Trophoblast cell (in vitro differentiated cells and primary cell): Measurements from ENCODE around the gene EYS.

Experiments used
- DNase-seq, 2 donors: peaks; one replicate each; pipeline ENCODE4 v3.0.0-alpha.2; 2016
- H2AFZ ChIP-seq: 2 replicates; pipeline ENCODE4 v1.6.1; 2013; ENCODE audit warnings: low read length, moderate library complexity, mild to moderate bottlenecking; ENCODE audit not compliant: insufficient read depth, poor library complexity
- H2AK5ac ChIP-seq: 2 replicates; pipeline ENCODE4 v1.6.1; 2013; ENCODE audit warnings: mild to moderate bottlenecking, low read length
- H2BK120ac ChIP-seq: 2 replicates; pipeline ENCODE4 v1.6.1; 2013; ENCODE audit warnings: low read length, mild to moderate bottlenecking, moderate library complexity; ENCODE audit not compliant: insufficient read depth, poor library complexity
- H2BK12ac ChIP-seq: 2 replicates; pipeline ENCODE4 v1.6.1; 2013; ENCODE audit warnings: mild to moderate bottlenecking, low read length, moderate library complexity
- H2BK5ac ChIP-seq: 2 replicates; pipeline ENCODE4 v1.6.1; 2013; ENCODE audit warnings: low read length, low read depth, moderate library complexity, mild to moderate bottlenecking; ENCODE audit not compliant: poor library complexity
- H3K14ac ChIP-seq: 2 replicates; pipeline ENCODE4 v1.6.1; 2013; ENCODE audit warnings: mild to moderate bottlenecking, low read length
- H3K18ac ChIP-seq: 2 replicates; pipeline ENCODE4 v1.6.1; 2013; ENCODE audit warnings: mild to moderate bottlenecking, low read length
- H3K23ac ChIP-seq: 2 replicates; pipeline ENCODE4 v1.6.1; 2013; ENCODE audit warnings: low read length
- H3K27ac ChIP-seq: 2 replicates; pipeline ENCODE4 v1.5.1; 2013; ENCODE audit warnings: low read depth, mild to moderate bottlenecking, inconsistent platforms, low read length, moderate library complexity
- H3K27me3 ChIP-seq: 2 replicates; pipeline ENCODE4 v1.6.1; 2013; ENCODE audit warnings: inconsistent platforms, mild to moderate bottlenecking, low read length, moderate library complexity; ENCODE audit not compliant: insufficient read depth
- H3K36me3 ChIP-seq, 2 experiments: 1 replicate in 1 of 2; 2 replicates in 1 of 2; pipeline ENCODE4 v1.6.1; 2013; ENCODE audit warnings: low read length in 2 of 2, mild to moderate bottlenecking in 2 of 2, moderate library complexity in 1 of 2; ENCODE audit not compliant: insufficient read depth in 2 of 2, control insufficient read depth in 1 of 2
- H3K4ac ChIP-seq: 2 replicates; pipeline ENCODE4 v1.6.1; 2013; ENCODE audit warnings: low read depth, mild to moderate bottlenecking, low read length, moderate library complexity
- H3K4me1 ChIP-seq, 2 experiments: 1 replicate in 1 of 2; 2 replicates in 1 of 2; pipeline ENCODE4 v1.6.1; 2013; ENCODE audit warnings: low read length in 2 of 2, mild to moderate bottlenecking in 2 of 2, moderate library complexity in 1 of 2; ENCODE audit not compliant: insufficient read depth in 2 of 2, control insufficient read depth in 1 of 2
- H3K4me2 ChIP-seq: 2 replicates; pipeline ENCODE4 v1.6.1; 2013; ENCODE audit warnings: inconsistent platforms, mild to moderate bottlenecking, low read length, moderate library complexity
- H3K4me3 ChIP-seq: 2 replicates; pipeline ENCODE4 v1.5.1; 2013; ENCODE audit warnings: mild to moderate bottlenecking, low read depth, low read length, inconsistent platforms
- H3K79me1 ChIP-seq: one replicate; pipeline ENCODE4 v1.6.1; 2013; ENCODE audit warnings: low read length
- H3K79me2 ChIP-seq: 2 replicates; pipeline ENCODE4 v1.6.1; 2013; ENCODE audit warnings: low read length, mild to moderate bottlenecking; ENCODE audit not compliant: control insufficient read depth, insufficient read depth, poor library complexity
- H3K9ac ChIP-seq: 2 replicates; pipeline ENCODE4 v1.6.1; 2013; ENCODE audit warnings: mild to moderate bottlenecking, low read length
- H3K9me3 ChIP-seq: 2 replicates; pipeline ENCODE4 v1.6.1; 2013; ENCODE audit warnings: low read depth, mild to moderate bottlenecking, control low read depth, inconsistent platforms, low read length; ENCODE audit not compliant: insufficient read depth
- H4K12ac ChIP-seq: 2 replicates; pipeline ENCODE4 v1.6.1; 2013; ENCODE audit warnings: low read depth, mild to moderate bottlenecking, low read length, moderate library complexity
- H4K8ac ChIP-seq: 2 replicates; pipeline ENCODE4 v1.6.1; 2013; ENCODE audit warnings: low read depth, mild to moderate bottlenecking, low read length, moderate library complexity
- H4K91ac ChIP-seq: one replicate; pipeline ENCODE4 v1.6.1; 2013; ENCODE audit warnings: low read depth, mild to moderate bottlenecking, low read length, moderate library complexity
- WGBS: extraction: QIAGEN DNeasy Blood & Tissue Kit; methylation state at CpG from one replicate; pipeline ENCODE4 v1.1.7; 2013; ENCODE audit warnings: missing lambda C conversion rate; ENCODE audit not compliant: insufficient read length, insufficient coverage; ENCODE audit errors: extremely low coverage; 5-methylcytosine and 5-hydroxymethylcytosine counted together

The EYS gene

DNA sequence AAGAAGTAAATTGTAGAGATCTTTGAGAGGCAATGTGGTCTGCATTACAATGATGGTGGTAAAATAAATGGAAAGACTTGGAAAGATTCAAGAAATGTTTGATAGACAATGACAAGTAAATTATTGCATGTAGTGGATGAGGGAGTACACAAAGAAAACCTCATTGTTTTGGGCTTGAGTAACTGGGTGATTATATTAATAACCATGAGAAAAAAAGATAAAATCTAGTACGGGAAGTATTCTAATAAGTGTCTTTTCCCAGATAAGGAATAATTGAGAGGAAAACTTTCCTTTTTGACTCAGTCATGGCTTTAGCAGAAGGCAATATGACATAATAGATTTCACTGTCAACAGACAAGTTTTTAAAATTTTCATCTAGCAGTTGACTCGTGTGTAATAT, 993.0 kb downstream of the EYS start:
- Histone ChIP-seq H3K36me3 (no peaks in the 10 kb centered on the region), H3K9ac (no peak overlapping the region), H3K18ac (no peak overlapping the region), H3K27me3 (no peaks in the 10 kb centered on the region), H3K14ac (no peak overlapping the region), H4K8ac (no peak overlapping the region), H2AK5ac (no peak overlapping the region), H3K79me2 (no peaks in the 10 kb centered on the region), H3K9me3 (no peaks in the 10 kb centered on the region), H3K4me3 (no peak overlapping the region), H2AFZ (no peak overlapping the region), H2BK120ac (no peak overlapping the region), H3K27ac (no peak overlapping the region), H3K4ac (no peak overlapping the region), H2BK12ac (no peak overlapping the region), H3K4me2 (no peak overlapping the region), H3K79me1 (no peaks in the 10 kb centered on the region), H4K91ac (no peak overlapping the region), H3K4me1 (no peaks in the 10 kb centered on the region), H3K23ac (no peak overlapping the region), H4K12ac (no peak overlapping the region), H2BK5ac (no peak overlapping the region)
- no peak for DNase-seq
- no CpG with 5 or more reads among the region's 2 CpGs for WGBS

DNA sequence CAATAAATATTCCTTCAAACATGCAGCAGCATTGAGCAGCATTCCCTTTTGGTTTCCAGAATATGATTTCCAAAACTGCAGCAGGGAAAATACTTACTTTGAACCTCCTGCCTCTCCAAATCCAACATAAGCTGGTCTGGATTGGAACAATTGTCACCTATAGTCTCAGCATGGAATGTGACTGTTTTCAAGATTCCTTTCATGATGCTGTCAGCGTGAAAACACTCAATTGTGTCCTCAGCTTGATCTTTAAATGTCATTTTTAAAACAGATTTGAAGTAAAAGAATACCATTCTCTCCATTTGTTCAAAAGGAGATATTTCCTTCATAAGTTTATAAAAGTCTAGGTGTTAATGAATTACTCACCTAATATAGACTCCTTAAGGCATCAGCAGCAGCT, 993.9 kb downstream of the EYS start:
- Histone ChIP-seq H3K4me2 (no peak overlapping the region), H3K79me1 (no peaks in the 10 kb centered on the region), H2BK120ac (no peak overlapping the region), H3K27me3 (no peaks in the 10 kb centered on the region), H2AK5ac (no peak overlapping the region), H3K18ac (no peak overlapping the region), H3K9me3 (no peaks in the 10 kb centered on the region), H2BK12ac (no peak overlapping the region), H3K27ac (no peak overlapping the region), H4K91ac (no peak overlapping the region), H3K4me1 (no peaks in the 10 kb centered on the region), H4K8ac (no peak overlapping the region), H3K4me3 (no peak overlapping the region), H3K79me2 (no peaks in the 10 kb centered on the region), H2AFZ (no peak overlapping the region), H3K4ac (no peak overlapping the region), H2BK5ac (no peak overlapping the region), H3K23ac (no peak overlapping the region), H3K9ac (no peak overlapping the region), H3K14ac (no peak overlapping the region), H3K36me3 (no peaks in the 10 kb centered on the region), H4K12ac (no peak overlapping the region)
- no CpG with 5 or more reads among the region's 1 CpG for WGBS
- no peak for DNase-seq

DNA sequence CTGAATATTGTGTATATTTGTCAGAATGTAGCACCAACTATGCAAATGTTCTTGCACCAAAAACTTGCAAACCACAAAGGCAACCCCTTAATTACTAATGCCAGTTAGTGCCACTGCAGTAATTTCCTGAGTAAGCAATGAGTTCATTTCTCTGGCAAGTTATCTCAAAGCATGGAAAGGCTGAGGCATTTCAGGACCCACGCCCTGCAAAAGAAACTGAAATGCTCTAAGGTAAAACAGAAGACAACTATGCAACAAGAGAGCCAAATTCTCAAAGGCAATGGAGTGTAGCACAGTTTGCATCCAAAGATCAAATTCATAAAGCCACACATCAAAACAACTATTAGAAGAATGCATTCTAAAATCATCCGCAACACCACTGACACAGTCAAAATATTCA, 994.4 kb downstream of the EYS start:
- Histone ChIP-seq H2AK5ac (no peak overlapping the region), H3K27ac (no peak overlapping the region)

DNA sequence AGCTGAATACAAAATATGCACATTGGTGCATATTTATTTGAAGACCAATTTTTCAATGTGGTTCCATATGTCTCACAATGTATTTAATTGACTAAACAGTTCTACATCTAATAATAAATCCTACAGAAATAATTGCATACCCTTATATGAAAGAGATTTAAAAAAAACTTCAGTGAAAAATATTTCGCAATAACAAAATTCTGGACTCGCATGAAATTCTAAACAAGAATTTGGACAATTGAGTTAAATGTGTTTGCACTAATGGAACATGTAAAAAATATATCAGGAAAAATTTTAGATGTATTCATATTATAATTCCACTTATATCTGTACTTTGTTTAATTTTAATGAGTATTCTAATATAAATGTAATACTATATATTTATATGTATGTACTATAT, 1003.1 kb downstream of the EYS start:
- H2BK5ac ChIP-seq: no peak overlapping the region
- no peaks in the 10 kb centered on the region for H3K4me1 ChIP-seq
- no peak overlapping the region for H3K23ac ChIP-seq
- no peaks in the 10 kb centered on the region for H3K36me3 ChIP-seq
- H2BK120ac ChIP-seq: no peak overlapping the region
- H2BK12ac ChIP-seq: no peak overlapping the region
- no peak overlapping the region for H3K27ac ChIP-seq
- H3K4me3 ChIP-seq: no peak overlapping the region
- no peaks in the 10 kb centered on the region for H3K79me1 ChIP-seq
- no peak overlapping the region for H3K18ac ChIP-seq
- H3K9ac ChIP-seq: no peak overlapping the region
- no peak overlapping the region for H4K91ac ChIP-seq
- H2AK5ac ChIP-seq: no peak overlapping the region
- H2AFZ ChIP-seq: no peak overlapping the region
- no peak overlapping the region for H4K12ac ChIP-seq
- DNase-seq: no peak
- no peaks in the 10 kb centered on the region for H3K79me2 ChIP-seq
- H3K27me3 ChIP-seq: no peaks in the 10 kb centered on the region
- no peak overlapping the region for H4K8ac ChIP-seq
- no peak overlapping the region for H3K14ac ChIP-seq
- H3K9me3 ChIP-seq: no peaks in the 10 kb centered on the region
- H3K4me2 ChIP-seq: no peak overlapping the region
- no CpG with 5 or more reads among the region's 2 CpGs for WGBS
- H3K4ac ChIP-seq: no peak overlapping the region

More for the DNA sequence above, 994.4 kb downstream of the EYS start:
- Histone ChIP-seq H3K18ac (no peak overlapping the region), H3K27me3 (no peaks in the 10 kb centered on the region), H3K4me3 (no peak overlapping the region), H2BK5ac (no peak overlapping the region), H3K9ac (no peak overlapping the region), H3K14ac (no peak overlapping the region), H3K79me1 (no peaks in the 10 kb centered on the region), H3K4ac (no peak overlapping the region), H3K36me3 (no peaks in the 10 kb centered on the region), H2AFZ (no peak overlapping the region), H2BK12ac (no peak overlapping the region), H3K4me1 (no peaks in the 10 kb centered on the region), H3K4me2 (no peak overlapping the region), H3K79me2 (no peaks in the 10 kb centered on the region), H4K8ac (no peak overlapping the region), H2BK120ac (no peak overlapping the region), H4K91ac (no peak overlapping the region), H4K12ac (no peak overlapping the region), H3K23ac (no peak overlapping the region), H3K9me3 (no peaks in the 10 kb centered on the region)
- no CpG with 5 or more reads among the region's 2 CpGs for WGBS
- no peak for DNase-seq
